ENCODE data around the gene WASF2.

DNA sequence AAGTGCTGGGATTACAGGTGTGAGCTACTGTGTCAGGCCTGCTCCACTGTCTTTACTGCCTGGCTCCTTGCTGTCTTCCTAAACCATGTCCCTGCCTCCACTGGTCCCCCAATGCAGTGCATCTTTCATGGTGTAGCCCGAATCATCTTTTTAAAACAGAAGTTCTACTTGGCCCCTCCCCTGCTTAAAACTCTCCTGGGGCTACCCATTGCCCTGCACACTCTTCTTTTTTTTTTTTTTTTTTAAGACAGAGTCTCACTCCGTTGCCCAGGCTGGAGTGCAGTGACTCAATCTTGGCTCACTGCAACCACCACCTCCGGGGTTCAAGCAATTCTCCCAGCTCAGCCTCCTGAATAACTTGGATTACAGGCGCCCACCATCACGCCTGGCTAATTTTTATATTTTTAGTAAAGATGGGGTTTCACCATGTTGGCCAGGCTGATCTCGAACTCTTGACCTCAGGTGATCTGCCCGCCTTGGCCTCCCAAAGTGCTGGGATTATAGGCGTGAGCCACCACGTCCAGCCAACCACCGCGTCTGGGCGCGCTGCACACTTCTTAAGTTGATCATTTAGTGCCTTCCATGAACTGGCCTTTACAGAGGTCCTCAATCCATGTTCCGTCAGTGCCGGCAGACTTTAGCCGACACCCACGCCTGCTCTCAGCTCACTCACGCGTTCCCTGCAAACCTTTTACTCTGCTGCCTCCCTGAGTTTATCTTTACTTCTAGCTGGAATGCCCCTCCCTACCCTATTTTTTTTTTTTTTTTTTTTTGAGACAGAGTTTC lies 117.8 kb downstream of the WASF2 start:
- TF ChIP-seq, protein P1, sequence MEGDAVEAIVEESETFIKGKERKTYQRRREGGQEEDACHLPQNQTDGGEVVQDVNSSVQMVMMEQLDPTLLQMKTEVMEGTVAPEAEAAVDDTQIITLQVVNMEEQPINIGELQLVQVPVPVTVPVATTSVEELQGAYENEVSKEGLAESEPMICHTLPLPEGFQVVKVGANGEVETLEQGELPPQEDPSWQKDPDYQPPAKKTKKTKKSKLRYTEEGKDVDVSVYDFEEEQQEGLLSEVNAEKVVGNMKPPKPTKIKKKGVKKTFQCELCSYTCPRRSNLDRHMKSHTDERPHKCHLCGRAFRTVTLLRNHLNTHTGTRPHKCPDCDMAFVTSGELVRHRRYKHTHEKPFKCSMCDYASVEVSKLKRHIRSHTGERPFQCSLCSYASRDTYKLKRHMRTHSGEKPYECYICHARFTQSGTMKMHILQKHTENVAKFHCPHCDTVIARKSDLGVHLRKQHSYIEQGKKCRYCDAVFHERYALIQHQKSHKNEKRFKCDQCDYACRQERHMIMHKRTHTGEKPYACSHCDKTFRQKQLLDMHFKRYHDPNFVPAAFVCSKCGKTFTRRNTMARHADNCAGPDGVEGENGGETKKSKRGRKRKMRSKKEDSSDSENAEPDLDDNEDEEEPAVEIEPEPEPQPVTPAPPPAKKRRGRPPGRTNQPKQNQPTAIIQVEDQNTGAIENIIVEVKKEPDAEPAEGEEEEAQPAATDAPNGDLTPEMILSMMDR (conservative IDR thresholded peaks at IDR 0.05), result no peak
- no peak for TF ChIP-seq EZH2 (IDR thresholded peaks at IDR 0.05; ENCODE audit: low read depth)

Measured in PC-9 (cell line).